HL-60 (cell line): ENCODE data around the gene FH.

ENCODE experiments used
- DNase-seq, 2 experiments: peaks; one replicate each; pipeline ENCODE4 v3.0.0-alpha.2; 2010 to 2020; ENCODE audit warnings: low read depth in 1 of 2, low spot score in 1 of 2
- H3K27ac ChIP-seq: fragments of 250-450 bp; sonication (Bioruptor Pico); replicated peaks from 2 replicates; pipeline ENCODE4 v1.5.1; 2020; ENCODE audit warnings: mild to moderate bottlenecking, moderate library complexity
- H3K27me3 ChIP-seq: fragments of 250-450 bp; sonication (Bioruptor Pico); 2 replicates; pipeline ENCODE4 v1.5.1; 2021; ENCODE audit warnings: mild to moderate bottlenecking, moderate library complexity; ENCODE audit not compliant: insufficient read depth, poor library complexity, severe bottlenecking
- H3K4me3 ChIP-seq: replicated peaks from 2 replicates; pipeline ENCODE4 v1.5.1; 2011; ENCODE audit warnings: mild to moderate bottlenecking, control low read depth, low read length; ENCODE audit not compliant: insufficient read depth
- GABPA ChIP-seq: IDR thresholded peaks from 2 replicates; pipeline ENCODE4 v1.6.1; 2012; ENCODE audit warnings: low read depth
- POLR2AphosphoS5 ChIP-seq: IDR thresholded peaks from 2 replicates; pipeline ENCODE4 v1.6.1; 2012; ENCODE audit warnings: low read depth
- SPI1 ChIP-seq: IDR thresholded peaks from 2 replicates; pipeline ENCODE4 v1.6.1; 2012; ENCODE audit warnings: low read depth, mild to moderate bottlenecking, borderline replicate concordance
- TF ChIP-seq, protein P1 (sequence below): IDR thresholded peaks from one replicate; pipeline ENCODE4 v1.5.1; 2011; ENCODE audit warnings: low read length, control low read depth, inconsistent platforms; ENCODE audit not compliant: insufficient read depth
- TF ChIP-seq, protein P2 (sequence below): IDR thresholded peaks from 2 replicates; pipeline ENCODE4 v1.6.1; 2012; ENCODE audit warnings: low read depth; ENCODE audit not compliant: insufficient replicate concordance

FH gene

DNA sequence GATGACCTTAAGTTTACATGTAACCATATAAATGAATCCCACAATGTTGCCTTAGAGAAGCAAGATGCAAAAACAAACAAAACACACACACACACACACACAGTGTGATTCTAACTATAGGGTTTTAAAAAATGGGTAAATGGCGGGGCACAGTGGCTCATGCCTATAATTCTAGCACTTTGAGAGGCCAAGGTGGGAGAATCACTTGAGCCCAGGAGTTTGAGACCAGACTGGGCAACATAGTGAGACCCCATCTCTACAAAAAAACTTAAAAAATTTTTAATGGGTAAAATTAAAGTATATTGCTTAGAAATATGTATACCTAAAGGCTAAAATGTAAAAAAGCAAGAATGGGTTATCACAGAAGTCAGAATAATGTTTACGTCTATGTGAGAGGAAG lies 28.5 kb upstream of the FH start:
- Histone ChIP-seq H3K4me3 (no peak overlapping the region), H3K27me3 (no peaks in the 10 kb centered on the region), H3K27ac (no peak overlapping the region)
- TF ChIP-seq GABPA: no peak
- TF ChIP-seq, protein P1, sequence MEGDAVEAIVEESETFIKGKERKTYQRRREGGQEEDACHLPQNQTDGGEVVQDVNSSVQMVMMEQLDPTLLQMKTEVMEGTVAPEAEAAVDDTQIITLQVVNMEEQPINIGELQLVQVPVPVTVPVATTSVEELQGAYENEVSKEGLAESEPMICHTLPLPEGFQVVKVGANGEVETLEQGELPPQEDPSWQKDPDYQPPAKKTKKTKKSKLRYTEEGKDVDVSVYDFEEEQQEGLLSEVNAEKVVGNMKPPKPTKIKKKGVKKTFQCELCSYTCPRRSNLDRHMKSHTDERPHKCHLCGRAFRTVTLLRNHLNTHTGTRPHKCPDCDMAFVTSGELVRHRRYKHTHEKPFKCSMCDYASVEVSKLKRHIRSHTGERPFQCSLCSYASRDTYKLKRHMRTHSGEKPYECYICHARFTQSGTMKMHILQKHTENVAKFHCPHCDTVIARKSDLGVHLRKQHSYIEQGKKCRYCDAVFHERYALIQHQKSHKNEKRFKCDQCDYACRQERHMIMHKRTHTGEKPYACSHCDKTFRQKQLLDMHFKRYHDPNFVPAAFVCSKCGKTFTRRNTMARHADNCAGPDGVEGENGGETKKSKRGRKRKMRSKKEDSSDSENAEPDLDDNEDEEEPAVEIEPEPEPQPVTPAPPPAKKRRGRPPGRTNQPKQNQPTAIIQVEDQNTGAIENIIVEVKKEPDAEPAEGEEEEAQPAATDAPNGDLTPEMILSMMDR: no peak
- TF ChIP-seq SPI1: no peak
- no peak for TF ChIP-seq POLR2AphosphoS5
- TF ChIP-seq, protein P2, sequence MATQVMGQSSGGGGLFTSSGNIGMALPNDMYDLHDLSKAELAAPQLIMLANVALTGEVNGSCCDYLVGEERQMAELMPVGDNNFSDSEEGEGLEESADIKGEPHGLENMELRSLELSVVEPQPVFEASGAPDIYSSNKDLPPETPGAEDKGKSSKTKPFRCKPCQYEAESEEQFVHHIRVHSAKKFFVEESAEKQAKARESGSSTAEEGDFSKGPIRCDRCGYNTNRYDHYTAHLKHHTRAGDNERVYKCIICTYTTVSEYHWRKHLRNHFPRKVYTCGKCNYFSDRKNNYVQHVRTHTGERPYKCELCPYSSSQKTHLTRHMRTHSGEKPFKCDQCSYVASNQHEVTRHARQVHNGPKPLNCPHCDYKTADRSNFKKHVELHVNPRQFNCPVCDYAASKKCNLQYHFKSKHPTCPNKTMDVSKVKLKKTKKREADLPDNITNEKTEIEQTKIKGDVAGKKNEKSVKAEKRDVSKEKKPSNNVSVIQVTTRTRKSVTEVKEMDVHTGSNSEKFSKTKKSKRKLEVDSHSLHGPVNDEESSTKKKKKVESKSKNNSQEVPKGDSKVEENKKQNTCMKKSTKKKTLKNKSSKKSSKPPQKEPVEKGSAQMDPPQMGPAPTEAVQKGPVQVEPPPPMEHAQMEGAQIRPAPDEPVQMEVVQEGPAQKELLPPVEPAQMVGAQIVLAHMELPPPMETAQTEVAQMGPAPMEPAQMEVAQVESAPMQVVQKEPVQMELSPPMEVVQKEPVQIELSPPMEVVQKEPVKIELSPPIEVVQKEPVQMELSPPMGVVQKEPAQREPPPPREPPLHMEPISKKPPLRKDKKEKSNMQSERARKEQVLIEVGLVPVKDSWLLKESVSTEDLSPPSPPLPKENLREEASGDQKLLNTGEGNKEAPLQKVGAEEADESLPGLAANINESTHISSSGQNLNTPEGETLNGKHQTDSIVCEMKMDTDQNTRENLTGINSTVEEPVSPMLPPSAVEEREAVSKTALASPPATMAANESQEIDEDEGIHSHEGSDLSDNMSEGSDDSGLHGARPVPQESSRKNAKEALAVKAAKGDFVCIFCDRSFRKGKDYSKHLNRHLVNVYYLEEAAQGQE: no peak
- no peak for DNase-seq

DNA sequence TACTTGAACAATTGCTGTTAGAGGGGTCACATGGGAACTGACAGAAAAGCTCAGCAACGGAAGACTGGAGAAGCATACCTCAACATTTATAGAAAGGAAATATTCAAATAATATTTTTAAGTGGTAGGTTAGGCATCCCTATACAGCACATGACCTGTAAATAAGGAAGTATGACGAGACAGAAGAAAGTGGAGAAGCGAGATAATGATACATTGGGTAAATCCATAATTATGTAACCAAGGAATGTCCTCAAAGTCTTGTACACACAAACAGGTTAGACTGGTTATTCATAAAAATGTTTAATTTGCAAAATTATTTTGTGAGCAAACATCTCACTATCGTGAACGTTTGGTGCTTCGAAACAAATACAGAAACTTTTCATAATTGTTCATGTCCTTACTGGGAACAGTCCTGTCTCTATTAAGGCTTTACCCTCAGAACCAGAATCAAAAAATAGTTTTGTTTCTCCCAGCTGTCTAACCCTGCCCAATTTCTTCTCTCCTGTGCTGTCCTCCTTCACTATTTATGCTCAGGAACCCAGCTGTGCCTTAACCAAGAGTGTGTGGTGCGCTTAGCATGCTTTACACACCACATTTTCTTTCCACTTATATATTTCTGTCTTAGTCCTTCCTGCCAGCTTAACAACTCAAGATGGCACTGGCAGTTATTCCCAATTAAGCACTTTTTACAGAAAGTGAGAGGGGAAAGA lies 22.8 kb upstream of the FH start:
- TF ChIP-seq, protein P1: no peak
- TF ChIP-seq, protein P2: no peak
- no peak for TF ChIP-seq POLR2AphosphoS5
- TF ChIP-seq SPI1: no peak
- TF ChIP-seq GABPA: no peak
- peak; percentile 13 to 57 for DNase-seq
- H3K27me3 ChIP-seq: no peaks in the 10 kb centered on the region
- peak overlapping the region; percentile 62 for H3K27ac ChIP-seq
- no peak overlapping the region for H3K4me3 ChIP-seq

DNA sequence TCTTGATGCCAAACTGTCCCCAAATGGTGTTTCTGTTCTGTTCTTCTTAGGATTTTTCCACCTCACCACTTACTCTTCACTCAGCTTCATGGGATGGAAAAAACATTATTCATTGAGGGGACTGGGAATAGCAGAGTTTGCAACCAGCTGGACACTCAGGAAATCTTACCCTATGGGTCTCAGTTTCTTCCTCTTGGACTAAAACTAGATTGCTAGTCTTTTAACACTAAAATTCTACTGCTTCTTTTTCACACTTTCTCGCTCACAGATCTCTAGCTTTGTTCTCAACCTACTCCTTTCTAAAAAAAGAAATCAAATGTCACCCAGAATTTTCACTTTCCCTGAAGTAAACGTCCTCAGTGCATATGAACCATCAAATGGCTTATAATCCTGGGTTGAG lies 17.4 kb upstream of the FH start:
- no peak overlapping the region for H3K4me3 ChIP-seq
- H3K27ac ChIP-seq: no peak overlapping the region
- no peak for DNase-seq
- TF ChIP-seq POLR2AphosphoS5 (no peak), SPI1 (no peak), GABPA (no peak)
- TF ChIP-seq, protein P2: no peak
- TF ChIP-seq, protein P1: no peak
- H3K27me3 ChIP-seq: no peaks in the 10 kb centered on the region
